ENCODE measurements around the gene ABI1.
"Not testable (repeated sequence)": the region's sequence is repeated elsewhere in the genome, so short reads cannot be mapped to it uniquely, and the experiment has no call there.

ABI1 gene

GRCh38 chr10:26863351-26864076 is 2.8 kb upstream of the ABI1 start:
- H3K27ac Mint-ChIP-seq (ENCODE audit: low read depth), result no peak overlapping the region
- no peaks in the 10 kb centered on the region for H3K9me3 Mint-ChIP-seq
- H3K4me1 Mint-ChIP-seq, result peaks cover 18% of the 10 kb centered on the region
- no peak for ATAC-seq (replicated peaks; ENCODE audit: extremely low read depth, poor library complexity, severe bottlenecking)
- DNase-seq (ENCODE audit: low spot score in 2 of 2), result no peak
- H3K4me3 Mint-ChIP-seq, result no peak overlapping the region
- H3K27me3 Mint-ChIP-seq, result peaks cover 24% of the 10 kb centered on the region
- peaks cover 12% of the 10 kb centered on the region for H3K36me3 Mint-ChIP-seq (ENCODE audit: insufficient read depth)

GRCh38 chr10:26861205-26861998 is 644 bp upstream of the ABI1 start:
- no peak for ATAC-seq (replicated peaks; ENCODE audit: extremely low read depth, poor library complexity, severe bottlenecking)
- Mint-ChIP-seq H3K27me3 (peaks cover 13% of the 10 kb centered on the region), H3K4me3 (peak overlapping the region; percentile 96), H3K4me1 (peaks cover 34% of the 10 kb centered on the region), H3K27ac (ENCODE audit: low read depth) (peak overlapping the region; percentile 96), H3K9me3 (no peaks in the 10 kb centered on the region), H3K36me3 (ENCODE audit: insufficient read depth) (peaks cover 12% of the 10 kb centered on the region)
- no peak for DNase-seq (ENCODE audit: low spot score in 2 of 2)

GRCh38 chr10:26860102-26860442 is 686 bp downstream of the ABI1 start:
- Mint-ChIP-seq H3K27ac (ENCODE audit: low read depth) (peak overlapping the region; percentile 96), H3K4me1 (peaks cover 35% of the 10 kb centered on the region), H3K36me3 (ENCODE audit: insufficient read depth) (peaks cover 15% of the 10 kb centered on the region)

GRCh38 chr10:26859241-26860101 is 1.3 kb downstream of the ABI1 start:
- peaks cover 15% of the 10 kb centered on the region for H3K36me3 Mint-ChIP-seq (ENCODE audit: insufficient read depth)
- H3K4me3 Mint-ChIP-seq, result peak overlapping the region; percentile 96
- DNase-seq (ENCODE audit: low spot score in 2 of 2) (no peak), ATAC-seq (replicated peaks; ENCODE audit: extremely low read depth, poor library complexity, severe bottlenecking) (no peak)
- H3K27ac Mint-ChIP-seq (ENCODE audit: low read depth), result peak overlapping the region; percentile 96
- peaks cover 13% of the 10 kb centered on the region for H3K27me3 Mint-ChIP-seq
- H3K4me1 Mint-ChIP-seq, result peaks cover 39% of the 10 kb centered on the region
- no peaks in the 10 kb centered on the region for H3K9me3 Mint-ChIP-seq

More at GRCh38 chr10:26860102-26860442, 686 bp downstream of the ABI1 start:
- peaks cover 13% of the 10 kb centered on the region for H3K27me3 Mint-ChIP-seq
- ATAC-seq (replicated peaks; ENCODE audit: extremely low read depth, poor library complexity, severe bottlenecking) (peak; percentile 4), DNase-seq (ENCODE audit: low spot score in 2 of 2) (peak; percentile 33 to 44)
- peak overlapping the region; percentile 96 for H3K4me3 Mint-ChIP-seq
- H3K9me3 Mint-ChIP-seq, result no peaks in the 10 kb centered on the region

GRCh38 chr10:26858707-26859034 is 2.1 kb downstream of the ABI1 start:
- Mint-ChIP-seq H3K36me3 (ENCODE audit: insufficient read depth) (peaks cover 19% of the 10 kb centered on the region), H3K9me3 (no peaks in the 10 kb centered on the region), H3K4me1 (peaks cover 47% of the 10 kb centered on the region), H3K4me3 (peak overlapping the region; percentile 96), H3K27ac (ENCODE audit: low read depth) (peak overlapping the region; percentile 96), H3K27me3 (peaks cover 8% of the 10 kb centered on the region)
- no peak for ATAC-seq (replicated peaks; ENCODE audit: extremely low read depth, poor library complexity, severe bottlenecking)
- no peak for DNase-seq (ENCODE audit: low spot score in 2 of 2)

- ATAC-seq (replicated peaks; ENCODE audit: extremely low read depth, poor library complexity, severe bottlenecking), result no peak
- Mint-ChIP-seq H3K4me3 (peak overlapping the region; percentile 96), H3K27ac (ENCODE audit: low read depth) (peak overlapping the region; percentile 96), H3K4me1 (peaks cover 50% of the 10 kb centered on the region), H3K36me3 (ENCODE audit: insufficient read depth) (peaks cover 20% of the 10 kb centered on the region), H3K27me3 (peaks cover 3% of the 10 kb centered on the region), H3K9me3 (no peaks in the 10 kb centered on the region)
- DNase-seq (ENCODE audit: low spot score in 2 of 2), result no peak
Observed at GRCh38 chr10:26857991-26858706, 2.6 kb downstream of the ABI1 start.

GRCh38 chr10:26857553-26857952 is 3.2 kb downstream of the ABI1 start:
- peak overlapping the region; percentile 96 for H3K4me3 Mint-ChIP-seq
- peaks cover 50% of the 10 kb centered on the region for H3K4me1 Mint-ChIP-seq
- not testable (repeated sequence) for H3K9me3 Mint-ChIP-seq; H3K27me3 Mint-ChIP-seq; DNase-seq (ENCODE audit: low spot score in 2 of 2); ATAC-seq (replicated peaks; ENCODE audit: extremely low read depth, poor library complexity, severe bottlenecking)
- H3K36me3 Mint-ChIP-seq (ENCODE audit: insufficient read depth), result peaks cover 20% of the 10 kb centered on the region
- H3K27ac Mint-ChIP-seq (ENCODE audit: low read depth), result peak overlapping the region; percentile 96

GRCh38 chr10:26855186-26855585 is 5.6 kb downstream of the ABI1 start:
- ATAC-seq (replicated peaks; ENCODE audit: extremely low read depth, poor library complexity, severe bottlenecking) (no peak), DNase-seq (ENCODE audit: low spot score in 2 of 2) (no peak)
- Mint-ChIP-seq H3K9me3 (no peaks in the 10 kb centered on the region), H3K36me3 (ENCODE audit: insufficient read depth) (peaks cover 17% of the 10 kb centered on the region), H3K4me1 (peaks cover 61% of the 10 kb centered on the region), H3K4me3 (no peak overlapping the region), H3K27me3 (no peaks in the 10 kb centered on the region), H3K27ac (ENCODE audit: low read depth) (no peak overlapping the region)

GRCh38 chr10:26854524-26854923 is 6.2 kb downstream of the ABI1 start:
- peak overlapping the region; percentile 35 for H3K27ac Mint-ChIP-seq (ENCODE audit: low read depth)
- peak overlapping the region; percentile 43 for H3K4me3 Mint-ChIP-seq
- DNase-seq (ENCODE audit: low spot score in 2 of 2) (no peak), ATAC-seq (replicated peaks; ENCODE audit: extremely low read depth, poor library complexity, severe bottlenecking) (no peak)
- no peaks in the 10 kb centered on the region for H3K9me3 Mint-ChIP-seq
- H3K36me3 Mint-ChIP-seq (ENCODE audit: insufficient read depth), result peaks cover 13% of the 10 kb centered on the region
- peaks cover 64% of the 10 kb centered on the region for H3K4me1 Mint-ChIP-seq
- H3K27me3 Mint-ChIP-seq, result no peaks in the 10 kb centered on the region

- peaks cover 6% of the 10 kb centered on the region for H3K36me3 Mint-ChIP-seq (ENCODE audit: insufficient read depth)
Observed at GRCh38 chr10:26844396-26844975, 16.3 kb downstream of the ABI1 start.

GRCh38 chr10:26843736-26844135 is 17.0 kb downstream of the ABI1 start:
- peak overlapping the region; percentile 4 for H3K27ac Mint-ChIP-seq (ENCODE audit: low read depth)
- no peaks in the 10 kb centered on the region for H3K9me3 Mint-ChIP-seq
- no peak for DNase-seq (ENCODE audit: low spot score in 2 of 2)
- no peak for ATAC-seq (replicated peaks; ENCODE audit: extremely low read depth, poor library complexity, severe bottlenecking)
- H3K27me3 Mint-ChIP-seq, result no peaks in the 10 kb centered on the region
- peaks cover 76% of the 10 kb centered on the region for H3K4me1 Mint-ChIP-seq
- H3K4me3 Mint-ChIP-seq, result no peak overlapping the region
- H3K36me3 Mint-ChIP-seq (ENCODE audit: insufficient read depth), result peaks cover 8% of the 10 kb centered on the region

More at GRCh38 chr10:26844396-26844975, 16.3 kb downstream of the ABI1 start:
- Mint-ChIP-seq H3K9me3 (no peaks in the 10 kb centered on the region), H3K4me3 (peak overlapping the region; percentile 33), H3K27me3 (no peaks in the 10 kb centered on the region), H3K27ac (ENCODE audit: low read depth) (peak overlapping the region; percentile 4), H3K4me1 (peaks cover 71% of the 10 kb centered on the region)
- DNase-seq (ENCODE audit: low spot score in 2 of 2) (no peak), ATAC-seq (replicated peaks; ENCODE audit: extremely low read depth, poor library complexity, severe bottlenecking) (no peak)

Measured in central memory CD8-positive, alpha-beta T cell (primary cell).